HG03108 (cell line): ENCODE results near the gene OBI1.

ENCODE experiments used
- ATAC-seq: cut with Tn5 transposase; IDR thresholded peaks from one replicate; pipeline ENCODE4 v1.9.1; 2021; ENCODE audit warnings: moderate library complexity; ENCODE audit not compliant: unreplicated experiment

Gene OBI1

GRCh38 chr13:78592584-78592983 lies 66.4 kb downstream of the OBI1 start:
- ATAC-seq: no peak

- no peak for ATAC-seq
Measured at GRCh38 chr13:78589206-78589605, 69.7 kb downstream of the OBI1 start.

GRCh38 chr13:78587395-78587794 lies 71.6 kb downstream of the OBI1 start:
- ATAC-seq: no peak

- no peak for ATAC-seq
Measured at GRCh38 chr13:78586706-78587105, 72.2 kb downstream of the OBI1 start.

GRCh38 chr13:78576261-78576660 lies 82.7 kb downstream of the OBI1 start:
- no peak for ATAC-seq

- ATAC-seq: no peak
Measured at GRCh38 chr13:78572459-78572858, 86.5 kb downstream of the OBI1 start.

GRCh38 chr13:78569029-78569428 lies 89.9 kb downstream of the OBI1 start:
- no peak for ATAC-seq

GRCh38 chr13:78566631-78567030 lies 92.3 kb downstream of the OBI1 start:
- no peak for ATAC-seq
